ENCODE data around the gene SPIN2B. TPM values are rescaled to one million over a fixed set of nuclear protein-coding genes. Genes with fewer than 3 reads are reported as not detected.

SPIN2B gene
- total and polyA plus RNA-seq, 10 of the 15 experiments (the other 5 are each of a cell fraction or from before 2014, with no cell fraction given): 2.7 to 8.9 (median 6.0) TPM

Other genes with a start within 250 kb of the SPIN2B start
- gene SPIN3, start 126.0 kb downstream of the SPIN2B start, total RNA-seq (2014; rRNA removed): 9.0 and 9.5 TPM in 2 replicates
- gene SPIN3, start 126.0 kb downstream of the SPIN2B start, total RNA-seq (2014; rRNA removed; fragmentation: Illumina TruSeq; extraction: Trizol): 7.1 and 7.8 TPM in 2 replicates
- 8.1 and 10.1 TPM in 2 replicates for gene SPIN3, start 126.0 kb downstream of the SPIN2B start, total RNA-seq (2021)
- gene SPIN3, start 126.0 kb downstream of the SPIN2B start, polyA plus RNA-seq (2011; rRNA removed): 12.3 and 16.7 TPM in 2 replicates
- gene SPIN3, start 126.0 kb downstream of the SPIN2B start, polyA plus RNA-seq (2014; fragmentation: Illumina TruSeq; extraction: Trizol): 10.2 and 13.1 TPM in 2 replicates
- gene SPIN3, start 126.0 kb downstream of the SPIN2B start, polyA plus RNA-seq (2014; fragmentation: Nextera tagmentation; extraction: Ambion mirVana): 1 to 10 TPM; 2.1 to 2.4 TPM
- 11.3 and 11.9 TPM in 2 replicates for gene SPIN3, start 126.0 kb downstream of the SPIN2B start, polyA plus RNA-seq (2014; rRNA removed)
- gene SPIN3, start 126.0 kb downstream of the SPIN2B start, polyA plus RNA-seq (2016; fragmentation: Nextera tagmentation; extraction: Ambion mirVana): 10 to 100 TPM in 1 of 2 experiments, 1 to 10 TPM in 1; 6.5 to 10.1 TPM
- gene SPIN2A, start 15.8 kb upstream of the SPIN2B start, total RNA-seq (2014; rRNA removed): 0.34 and 0.38 TPM in 2 replicates
- 0.32 and 0.45 TPM in 2 replicates for gene SPIN2A, start 15.8 kb upstream of the SPIN2B start, total RNA-seq (2014; rRNA removed; fragmentation: Illumina TruSeq; extraction: Trizol)
- gene SPIN2A, start 15.8 kb upstream of the SPIN2B start, total RNA-seq (2021): 0.33 and 0.40 TPM in 2 replicates
- 0.33 and 0.42 TPM in 2 replicates for gene SPIN2A, start 15.8 kb upstream of the SPIN2B start, polyA plus RNA-seq (2011; rRNA removed)
- 0.40 TPM in 2 replicates for gene SPIN2A, start 15.8 kb upstream of the SPIN2B start, polyA plus RNA-seq (2014; fragmentation: Illumina TruSeq; extraction: Trizol)
- under 1 TPM in 1 of 2 experiments, not detected in 1; 0.10 TPM for gene SPIN2A, start 15.8 kb upstream of the SPIN2B start, polyA plus RNA-seq (2014; fragmentation: Nextera tagmentation; extraction: Ambion mirVana)
- gene SPIN2A, start 15.8 kb upstream of the SPIN2B start, polyA plus RNA-seq (2014; rRNA removed): 0.41 and 0.51 TPM in 2 replicates
- gene SPIN2A, start 15.8 kb upstream of the SPIN2B start, polyA plus RNA-seq (2016; fragmentation: Nextera tagmentation; extraction: Ambion mirVana): under 1 TPM; 0.09 to 0.26 TPM
- 1.5 and 1.9 TPM in 2 replicates for gene FAAH2, start 165.2 kb upstream of the SPIN2B start, total RNA-seq (2014; rRNA removed)
- 1.8 and 2.0 TPM in 2 replicates for gene FAAH2, start 165.2 kb upstream of the SPIN2B start, total RNA-seq (2014; rRNA removed; fragmentation: Illumina TruSeq; extraction: Trizol)
- gene FAAH2, start 165.2 kb upstream of the SPIN2B start, total RNA-seq (2021): 0.97 and 1.5 TPM in 2 replicates
- 5.4 and 6.6 TPM in 2 replicates for gene FAAH2, start 165.2 kb upstream of the SPIN2B start, polyA plus RNA-seq (2011; rRNA removed)
- gene FAAH2, start 165.2 kb upstream of the SPIN2B start, polyA plus RNA-seq (2014; fragmentation: Illumina TruSeq; extraction: Trizol): 1.2 and 2.2 TPM in 2 replicates
- 1 to 10 TPM; 1.5 to 2.4 TPM for gene FAAH2, start 165.2 kb upstream of the SPIN2B start, polyA plus RNA-seq (2014; fragmentation: Nextera tagmentation; extraction: Ambion mirVana)
- gene FAAH2, start 165.2 kb upstream of the SPIN2B start, polyA plus RNA-seq (2014; rRNA removed): 1.3 and 1.5 TPM in 2 replicates
- gene FAAH2, start 165.2 kb upstream of the SPIN2B start, polyA plus RNA-seq (2016; fragmentation: Nextera tagmentation; extraction: Ambion mirVana): 1 to 10 TPM in 1 of 2 experiments, under 1 TPM in 1; 0.88 to 1.6 TPM

Data from GM12878 (cell line).